Osteocyte (in vitro differentiated cells): Measurements from ENCODE around the gene LMO1. TPM values are rescaled to one million over a fixed set of nuclear protein-coding genes. Genes with fewer than 3 reads are reported as not detected.
A peak's percentile ranks its signal among the peaks of the same experiment; 100 is the strongest.

Experiments
- DNase-seq: peaks from one replicate; pipeline ENCODE4 v3.0.0; 2021; ENCODE audit warnings: mixed read lengths; ENCODE audit not compliant: unreplicated experiment; ENCODE audit errors: extremely low spot score
- H3K27ac Mint-ChIP-seq: one replicate; pipeline ENCODE4 v1.8.0; 2021; ENCODE audit warnings: mild to moderate bottlenecking, mixed read lengths; ENCODE audit not compliant: unreplicated experiment
- H3K27me3 Mint-ChIP-seq: one replicate; pipeline ENCODE4 v1.8.0; 2021; ENCODE audit warnings: mixed read lengths; ENCODE audit not compliant: unreplicated experiment
- H3K36me3 Mint-ChIP-seq: one replicate; pipeline ENCODE4 v1.8.0; 2021; ENCODE audit warnings: mixed read lengths; ENCODE audit not compliant: unreplicated experiment
- H3K4me1 Mint-ChIP-seq: one replicate; pipeline ENCODE4 v1.8.0; 2021; ENCODE audit warnings: mixed read lengths; ENCODE audit not compliant: unreplicated experiment
- H3K4me3 Mint-ChIP-seq: one replicate; pipeline ENCODE4 v1.8.0; 2021; ENCODE audit warnings: mild to moderate bottlenecking, moderate library complexity, mixed read lengths; ENCODE audit not compliant: unreplicated experiment
- H3K9me3 Mint-ChIP-seq: one replicate; pipeline ENCODE4 v1.8.0; 2021; ENCODE audit warnings: mixed read lengths; ENCODE audit not compliant: unreplicated experiment
- CTCF ChIP-seq: fragments of 200-600 bp; sonication (generic); IDR thresholded peaks from 2 replicates; pipeline ENCODE4 v1.5.0; 2021; ENCODE audit warnings: antibody characterized with exemption, mild to moderate bottlenecking, moderate library complexity
- total RNA-seq: library from RNA; stranded (reverse); gene quantifications from 2 replicates; pipeline ENCODE4 v1.2.1, GENCODE V29; 2021

LMO1 gene
- total RNA-seq, 1 donor from 2014 or later, result not detected

- peaks cover 7% of the 10 kb centered on the region for H3K9me3 Mint-ChIP-seq
- H3K36me3 Mint-ChIP-seq, result no peaks in the 10 kb centered on the region
- no peak for TF ChIP-seq CTCF
- H3K4me3 Mint-ChIP-seq, result no peak overlapping the region
- no peak for DNase-seq
- peaks cover 20% of the 10 kb centered on the region for H3K27me3 Mint-ChIP-seq
- H3K27ac Mint-ChIP-seq, result no peak overlapping the region
- H3K4me1 Mint-ChIP-seq, result no peaks in the 10 kb centered on the region
These were observed 45.6 kb upstream of the LMO1 start for GRCh38 chr11:8309311-8309710.

GRCh38 chr11:8307601-8308000 is 43.9 kb upstream of the LMO1 start:
- Mint-ChIP-seq H3K9me3 (peaks cover 7% of the 10 kb centered on the region), H3K27ac (no peak overlapping the region), H3K36me3 (no peaks in the 10 kb centered on the region), H3K27me3 (peaks cover 20% of the 10 kb centered on the region), H3K4me3 (no peak overlapping the region), H3K4me1 (no peaks in the 10 kb centered on the region)
- no peak for DNase-seq
- no peak for TF ChIP-seq CTCF

- Mint-ChIP-seq H3K27ac (no peak overlapping the region), H3K36me3 (no peaks in the 10 kb centered on the region), H3K4me3 (no peak overlapping the region), H3K27me3 (peaks cover 10% of the 10 kb centered on the region), H3K9me3 (peaks cover 7% of the 10 kb centered on the region), H3K4me1 (no peaks in the 10 kb centered on the region)
- no peak for TF ChIP-seq CTCF
- DNase-seq, result no peak
These were observed 37.9 kb upstream of the LMO1 start for GRCh38 chr11:8301622-8302021.

- no peak for TF ChIP-seq CTCF
- no peaks in the 10 kb centered on the region for H3K9me3 Mint-ChIP-seq
- no peak overlapping the region for H3K27ac Mint-ChIP-seq
- no peaks in the 10 kb centered on the region for H3K4me1 Mint-ChIP-seq
- H3K36me3 Mint-ChIP-seq, result no peaks in the 10 kb centered on the region
- no peak overlapping the region for H3K4me3 Mint-ChIP-seq
- DNase-seq, result no peak
- H3K27me3 Mint-ChIP-seq, result peaks cover 2% of the 10 kb centered on the region
These were observed 35.4 kb upstream of the LMO1 start for GRCh38 chr11:8298801-8299786.

GRCh38 chr11:8297781-8298440 is 34.2 kb upstream of the LMO1 start:
- H3K9me3 Mint-ChIP-seq, result no peaks in the 10 kb centered on the region
- H3K4me1 Mint-ChIP-seq, result no peaks in the 10 kb centered on the region
- peak; percentile 60 for DNase-seq
- peaks cover 2% of the 10 kb centered on the region for H3K27me3 Mint-ChIP-seq
- H3K27ac Mint-ChIP-seq, result no peak overlapping the region
- no peak for TF ChIP-seq CTCF
- no peak overlapping the region for H3K4me3 Mint-ChIP-seq
- H3K36me3 Mint-ChIP-seq, result no peaks in the 10 kb centered on the region
